IMR-90 (cell line): ENCODE data around the gene CCDC141. TPM values are rescaled to one million over a fixed set of nuclear protein-coding genes. Genes with fewer than 3 reads are reported as not detected.

ENCODE experiments used
- ATAC-seq: fragments of 200-7000 bp; cut with Tn5 transposase; 2 replicates; pipeline ENCODE4 v1.9.1; 2020; ENCODE audit warnings: low read depth, mild to moderate bottlenecking, moderate library complexity
- BruUV-seq: library from RNA; stranded (reverse); fragments of 400-500 nt; replicated peaks from 2 replicates; lab custom pipeline; 2021; lab: Mats Ljungman, UMichigan
- CTCF ChIA-PET: fragments of 300-600 bp; formaldehyde crosslinking; extraction: SDS; loops from one replicate; lab custom pipeline; 2021; ENCODE audit warnings: antibody characterized with exemption; lab: Yijun Ruan, JAX
- POLR2A ChIA-PET: fragments of 300-600 bp; sonication (Branson Sonifier 250); formaldehyde crosslinking; loops from one replicate; lab custom pipeline; 2022; ENCODE audit warnings: antibody characterized with exemption; ENCODE audit not compliant: unreplicated experiment; lab: Charles Lee
- DNase-seq: peaks from one replicate; pipeline ENCODE4 v3.0.0; 2013
- H2AFZ ChIP-seq: replicated peaks from 2 replicates; pipeline ENCODE3; 2013; ENCODE audit warnings: low read length, mild to moderate bottlenecking; ENCODE audit not compliant: poor library complexity
- H2AK5ac ChIP-seq: 2 replicates; pipeline ENCODE4 v1.6.1; 2013; ENCODE audit warnings: low read depth, low read length, inconsistent platforms
- H2AK9ac ChIP-seq: replicated peaks from 2 replicates; pipeline ENCODE3; 2013; ENCODE audit warnings: mild to moderate bottlenecking, low read depth, low read length, moderate library complexity; ENCODE audit not compliant: poor library complexity
- H2BK120ac ChIP-seq: 2 replicates; pipeline ENCODE4 v1.6.1; 2013; ENCODE audit warnings: low read depth, low read length, inconsistent platforms
- H2BK15ac ChIP-seq: 3 replicates; pipeline ENCODE4 v1.6.1; 2013; ENCODE audit warnings: low read depth, low read length, inconsistent platforms
- H2BK20ac ChIP-seq: 2 replicates; pipeline ENCODE4 v1.6.1; 2013; ENCODE audit warnings: low read depth, mild to moderate bottlenecking, inconsistent platforms, low read length, moderate library complexity
- H2BK5ac ChIP-seq: 2 replicates; pipeline ENCODE4 v1.6.1; 2013; ENCODE audit warnings: mild to moderate bottlenecking, low read depth, low read length, inconsistent platforms; ENCODE audit not compliant: poor library complexity, severe bottlenecking
- H3K14ac ChIP-seq: replicated peaks from 2 replicates; pipeline ENCODE4 v1.6.1; 2013; ENCODE audit warnings: low read depth, low read length, inconsistent platforms
- H3K18ac ChIP-seq: 2 replicates; pipeline ENCODE4 v1.6.1; 2013; ENCODE audit warnings: low read depth, low read length, control low read depth
- H3K23ac ChIP-seq: 2 replicates; pipeline ENCODE4 v1.6.1; 2013; ENCODE audit warnings: low read depth, low read length, inconsistent platforms
- H3K27ac ChIP-seq: 2 replicates; pipeline ENCODE4 v1.5.1; 2013; ENCODE audit warnings: mild to moderate bottlenecking, control low read depth, low read length; ENCODE audit not compliant: insufficient read depth
- H3K27me3 ChIP-seq: 2 replicates; pipeline ENCODE4 v1.6.1; 2013; ENCODE audit warnings: low read length; ENCODE audit not compliant: control insufficient read depth, insufficient read depth
- H3K36me3 ChIP-seq: 2 replicates; pipeline ENCODE4 v1.6.1; 2013; ENCODE audit warnings: low read length, mixed read lengths; ENCODE audit not compliant: control insufficient read depth, insufficient read depth
- H3K4ac ChIP-seq: 2 replicates; pipeline ENCODE4 v1.6.1; 2013; ENCODE audit warnings: low read depth, low read length, inconsistent platforms
- H3K4me1 ChIP-seq: 2 replicates; pipeline ENCODE4 v1.6.1; 2013; ENCODE audit warnings: low read length, mixed read lengths; ENCODE audit not compliant: control insufficient read depth, insufficient read depth
- H3K4me2 ChIP-seq: 2 replicates; pipeline ENCODE4 v1.6.1; 2013; ENCODE audit warnings: low read depth, mild to moderate bottlenecking, control low read depth, low read length, moderate library complexity
- H3K4me3 ChIP-seq: 2 replicates; pipeline ENCODE4 v1.5.1; 2013; ENCODE audit warnings: low read depth, mild to moderate bottlenecking, control low read depth, low read length, moderate library complexity; ENCODE audit not compliant: insufficient read depth
- H3K56ac ChIP-seq: 2 replicates; pipeline ENCODE4 v1.6.1; 2013; ENCODE audit warnings: low read length, inconsistent platforms; ENCODE audit not compliant: insufficient read depth; ENCODE audit errors: extremely low read depth
- H3K79me1 ChIP-seq, 2 experiments: 2 replicates each; pipeline ENCODE4 v1.6.1; 2013; ENCODE audit warnings: low read length in 2 of 2, inconsistent platforms in 1 of 2, low read depth in 1 of 2
- H3K9ac ChIP-seq: 2 replicates; pipeline ENCODE4 v1.6.1; 2013; ENCODE audit warnings: low read depth, low read length, control low read depth
- H3K9me1 ChIP-seq: 2 replicates; pipeline ENCODE4 v1.6.1; 2013; ENCODE audit warnings: low read length, inconsistent platforms; ENCODE audit not compliant: insufficient read depth
- H3K9me3 ChIP-seq: 2 replicates; pipeline ENCODE4 v1.6.1; 2013; ENCODE audit warnings: low read length; ENCODE audit not compliant: control insufficient read depth, insufficient read depth
- H4K20me1 ChIP-seq: 2 replicates; pipeline ENCODE4 v1.6.1; 2013; ENCODE audit warnings: low read length, inconsistent platforms; ENCODE audit not compliant: insufficient read depth
- H4K5ac ChIP-seq: 2 replicates; pipeline ENCODE4 v1.6.1; 2013; ENCODE audit warnings: mild to moderate bottlenecking, low read depth, low read length, control low read depth
- H4K8ac ChIP-seq, 2 experiments: 2 replicates each; pipeline ENCODE4 v1.6.1; 2013; ENCODE audit warnings: low read depth in 2 of 2, low read length in 2 of 2, control low read depth in 1 of 2, inconsistent platforms in 1 of 2
- H4K91ac ChIP-seq: 2 replicates; pipeline ENCODE4 v1.6.1; 2013; ENCODE audit warnings: low read depth, low read length, inconsistent platforms; ENCODE audit not compliant: insufficient read depth
- FOS ChIP-seq: fragments of 150-350 bp; IDR thresholded peaks from 2 replicates; pipeline ENCODE4 v1.6.1; 2016; ENCODE audit warnings: low read depth, low read length
- MAFK ChIP-seq: IDR thresholded peaks from 2 replicates; pipeline ENCODE4 v1.6.1; 2012; ENCODE audit warnings: low read depth, low read length, improper control_type of control experiment
- MXI1 ChIP-seq: IDR thresholded peaks from 2 replicates; pipeline ENCODE4 v1.6.1; 2012; ENCODE audit warnings: low read depth, mild to moderate bottlenecking, low read length, moderate library complexity, borderline replicate concordance
- WGBS, 2 experiments: methylation state at CpG; one replicate each; pipeline versions ENCODE4 v1.1.5 to v1.1.7; 2013; ENCODE audit warnings: missing lambda C conversion rate in 2 of 2; ENCODE audit not compliant: insufficient read length in 1 of 2; ENCODE audit errors: extremely low coverage in 2 of 2; 5-methylcytosine and 5-hydroxymethylcytosine counted together
- dilution Hi-C: fragments of 300-500 bp; cut with HindIII; formaldehyde crosslinking; loops from one replicate; pipeline ENCODE4 v1.14.3; 2018; ENCODE audit warnings: low sequenced_read_pairs; ENCODE audit not compliant: unreplicated experiment
- in situ Hi-C: fragments of 300-500 bp; cut with MboI; formaldehyde crosslinking; loops from 3 replicates; pipeline ENCODE4 v1.14.3; 2019; ENCODE audit warnings: low sequenced_read_pairs, inconsistent platforms, mixed read lengths
- intact Hi-C: fragments of 100-400 bp; cut with micrococcal nuclease; formaldehyde crosslinking; loops from 2 replicates; pipeline ENCODE4 v1.10.0; 2022
- polyA plus RNA-seq, 3 experiments: library from polyadenylated mRNA; depleted of rRNA; stranded (reverse); fragments of >200 nt; gene quantifications; 2 replicates each; pipeline ENCODE4 v1.2.3, GENCODE V29; 2012; ENCODE audit warnings: low replicate concordance in 1 of 3
- total RNA-seq: library from RNA; depleted of rRNA; stranded (reverse); fragments of >200 nt; gene quantifications from 2 replicates; pipeline ENCODE4 v1.2.3, GENCODE V29; 2012
- TF ChIP-seq, protein P1 (sequence below): fragments of 150-350 bp; IDR thresholded peaks from 2 replicates; pipeline ENCODE4 v1.6.1; 2016; ENCODE audit warnings: low read depth, mild to moderate bottlenecking, low read length, moderate library complexity, borderline replicate concordance

The CCDC141 gene
- total and polyA plus RNA-seq, 2 of the 4 experiments (the other 2 are of a cell fraction): not detected

GRCh38 chr2:178810422-178810821 lies 239.5 kb downstream of the CCDC141 start:
- Histone ChIP-seq H3K79me1 (no peaks in the 10 kb centered on the region), H2BK120ac (no peak overlapping the region), H3K4me1 (no peaks in the 10 kb centered on the region), H3K18ac (no peak overlapping the region), H2BK20ac (no peak overlapping the region), H2BK15ac (no peak overlapping the region), H3K27me3 (no peaks in the 10 kb centered on the region), H2AK5ac (no peak overlapping the region), H3K9me1 (no peaks in the 10 kb centered on the region), H2BK5ac (no peak overlapping the region), H3K56ac (no peak overlapping the region), H3K27ac (no peak overlapping the region), H3K14ac (no peak overlapping the region), H4K20me1 (no peaks in the 10 kb centered on the region), H4K8ac (no peak overlapping the region), H2AFZ (no peak overlapping the region), H3K9me3 (no peaks in the 10 kb centered on the region), H4K5ac (no peak overlapping the region), H3K23ac (no peak overlapping the region), H3K9ac (no peak overlapping the region), H3K4me3 (no peak overlapping the region), H4K91ac (no peak overlapping the region), H3K36me3 (no peaks in the 10 kb centered on the region), H3K4ac (no peak overlapping the region), H2AK9ac (no peak overlapping the region), H3K4me2 (no peak overlapping the region)
- no peak for DNase-seq
- in situ Hi-C loops (no loop called here), intact Hi-C loops (no loop called here), dilution Hi-C loops (no loop called here)
- ATAC-seq: no peak
- WGBS, 2 experiments: no CpG with 5 or more reads among the region's 5 CpGs
- no TSS peak for BruUV-seq
- TF ChIP-seq MAFK (no peak), FOS (no peak), MXI1 (no peak)
- TF ChIP-seq, protein P1, sequence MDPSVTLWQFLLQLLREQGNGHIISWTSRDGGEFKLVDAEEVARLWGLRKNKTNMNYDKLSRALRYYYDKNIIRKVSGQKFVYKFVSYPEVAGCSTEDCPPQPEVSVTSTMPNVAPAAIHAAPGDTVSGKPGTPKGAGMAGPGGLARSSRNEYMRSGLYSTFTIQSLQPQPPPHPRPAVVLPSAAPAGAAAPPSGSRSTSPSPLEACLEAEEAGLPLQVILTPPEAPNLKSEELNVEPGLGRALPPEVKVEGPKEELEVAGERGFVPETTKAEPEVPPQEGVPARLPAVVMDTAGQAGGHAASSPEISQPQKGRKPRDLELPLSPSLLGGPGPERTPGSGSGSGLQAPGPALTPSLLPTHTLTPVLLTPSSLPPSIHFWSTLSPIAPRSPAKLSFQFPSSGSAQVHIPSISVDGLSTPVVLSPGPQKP: no peak
- ChIA-PET POLR2A (no interaction called here), CTCF (no interaction called here)
